Small intestine (tissue), 7 donors: ENCODE measurements around the gene CYGB. TPM values are rescaled to one million over a fixed set of nuclear protein-coding genes. Genes with fewer than 3 reads are reported as not detected.
"Not testable (repeated sequence)": the region's sequence is repeated elsewhere in the genome, so short reads cannot be mapped to it uniquely, and the experiment has no call there.

ENCODE experiments used
- DNase-seq, 2 donors: peaks; one replicate each; pipeline versions ENCODE4 v3.0.0 to v3.0.0-alpha.2; 2013
- FAIRE-seq: peaks from 2 replicates; lab custom pipeline; 2012; peaks lifted over from hg19 to GRCh38; lab: Jason Lieb, UNC
- H3K27ac ChIP-seq, 3 donors: one replicate each; pipeline ENCODE4 v1.5.1; 2013; ENCODE audit warnings: low read length in 2 of 3, mild to moderate bottlenecking in 2 of 3, control low read depth in 1 of 3, inconsistent platforms in 1 of 3, low read depth in 1 of 3, moderate library complexity in 1 of 3
- H3K27me3 ChIP-seq, 3 donors: one replicate each; pipeline ENCODE4 v1.6.1; 2013; ENCODE audit warnings: low read length in 3 of 3, inconsistent platforms in 1 of 3; ENCODE audit not compliant: control insufficient read depth in 3 of 3, insufficient read depth in 3 of 3
- H3K36me3 ChIP-seq, 3 donors: one replicate each; pipeline ENCODE4 v1.6.1; 2013; ENCODE audit warnings: low read length in 3 of 3, inconsistent platforms in 1 of 3, low read depth in 1 of 3, mild to moderate bottlenecking in 1 of 3, moderate library complexity in 1 of 3; ENCODE audit not compliant: control insufficient read depth in 3 of 3, insufficient read depth in 2 of 3
- H3K4me1 ChIP-seq, 3 donors: one replicate each; pipeline ENCODE4 v1.6.1; 2013; ENCODE audit warnings: low read length in 2 of 3, inconsistent platforms in 1 of 3, low read depth in 1 of 3, mild to moderate bottlenecking in 1 of 3, moderate library complexity in 1 of 3; ENCODE audit not compliant: control insufficient read depth in 3 of 3, insufficient read depth in 2 of 3
- H3K4me3 ChIP-seq, 3 donors: one replicate each; pipeline ENCODE4 v1.5.1; 2013; ENCODE audit warnings: low read length in 3 of 3, control low read depth in 1 of 3, inconsistent platforms in 1 of 3, low read depth in 1 of 3, mild to moderate bottlenecking in 1 of 3, moderate library complexity in 1 of 3
- H3K9me3 ChIP-seq, 2 donors: one replicate each; pipeline ENCODE4 v1.6.1; 2013; ENCODE audit warnings: low read depth in 1 of 2, low read length in 1 of 2; ENCODE audit not compliant: control insufficient read depth in 2 of 2, insufficient read depth in 1 of 2
- WGBS, 3 donors: extraction: QIAGEN DNeasy Blood & Tissue Kit; methylation state at CpG; one replicate each; pipeline ENCODE4 v1.1.7; 2013; 5-methylcytosine and 5-hydroxymethylcytosine counted together
- polyA plus RNA-seq, 4 donors: library from polyadenylated mRNA; stranded (reverse) in 3 of 4; unstranded in 1 of 4; fragments of 200-250 nt in 3 of 4; fragments of 120-200 nt in 1 of 4; gene quantifications; one replicate each; pipeline versions ENCODE4 v1.2.1 to v1.2.3, GENCODE V29; 2013
- donor health status: healthy with polysubstance abuse.
- donor health status: control.
- donor health status: control.
- donor health status: Bipolar disorder and iron deficiency.
- donor health status: healthy.

Gene CYGB
- polyA plus RNA-seq, 4 donors = 1.1 to 35.4 (median 12.0) TPM

GRCh38 chr17:76512366-76513305 lies 24.9 kb downstream of the CYGB start:
- H3K27me3 ChIP-seq = peaks cover 0 to 3% (median 0%) of the 10 kb centered on the region in 3 donors
- H3K36me3 ChIP-seq = no peaks in the 10 kb centered on the region
- FAIRE-seq (no peak), DNase-seq (no peak)
- no peaks in the 10 kb centered on the region for H3K9me3 ChIP-seq
- H3K4me1 ChIP-seq = no peaks in the 10 kb centered on the region
- 71 to 80% (median 76%) methylated on average over 22 of the region's 22 CpGs for WGBS, 3 donors
- peak overlapping the region in 1 of 3 donors; percentile 56 for H3K27ac ChIP-seq
- H3K4me3 ChIP-seq = no peak overlapping the region

GRCh38 chr17:76511668-76512365 lies 25.7 kb downstream of the CYGB start:
- no peak for DNase-seq
- WGBS, 3 donors = 71 to 78% (median 74%) methylated on average over 13 of the region's 13 CpGs
- FAIRE-seq = no peak
- no peaks in the 10 kb centered on the region for H3K9me3 ChIP-seq
- peak overlapping the region in 1 of 3 donors; percentile 56 for H3K27ac ChIP-seq
- no peaks in the 10 kb centered on the region for H3K36me3 ChIP-seq
- no peak overlapping the region for H3K4me3 ChIP-seq
- H3K27me3 ChIP-seq = peaks cover 0 to 3% (median 0%) of the 10 kb centered on the region in 3 donors
- H3K4me1 ChIP-seq = peaks cover 0 to 3% (median 0%) of the 10 kb centered on the region in 3 donors

- Histone ChIP-seq H3K9me3 (no peaks in the 10 kb centered on the region), H3K4me1 (peaks cover 0 to 11% (median 0%) of the 10 kb centered on the region in 3 donors), H3K27ac (no peak overlapping the region), H3K4me3 (no peak overlapping the region), H3K36me3 (no peaks in the 10 kb centered on the region), H3K27me3 (peaks cover 0 to 3% (median 0%) of the 10 kb centered on the region in 3 donors)
- DNase-seq (no peak), FAIRE-seq (no peak)
- 15 to 30% (median 27%) methylated on average over 9 of the region's 9 CpGs for WGBS, 3 donors
Observed at GRCh38 chr17:76510831-76511244, 26.7 kb downstream of the CYGB start.

- not testable (repeated sequence) for DNase-seq, H3K27me3 ChIP-seq, FAIRE-seq, H3K27ac ChIP-seq, H3K4me3 ChIP-seq, H3K9me3 ChIP-seq, H3K36me3 ChIP-seq
- H3K4me1 ChIP-seq = peaks cover 0 to 11% (median 0%) of the 10 kb centered on the region in 3 donors
- WGBS, 3 donors = 72 to 83% (median 79%) methylated on average over 14 of the region's 14 CpGs
Observed at GRCh38 chr17:76508472-76509063, 28.9 kb downstream of the CYGB start.

GRCh38 chr17:76506408-76507345 lies 30.8 kb downstream of the CYGB start:
- DNase-seq (peak; percentile 77 to 89), FAIRE-seq (no peak)
- Histone ChIP-seq H3K4me1 (peaks cover 0 to 20% (median 3%) of the 10 kb centered on the region in 3 donors), H3K27me3 (no peaks in the 10 kb centered on the region), H3K9me3 (no peaks in the 10 kb centered on the region), H3K36me3 (no peaks in the 10 kb centered on the region), H3K27ac (no peak overlapping the region), H3K4me3 (no peak overlapping the region)
- WGBS, 3 donors = 14 to 25% (median 19%) methylated on average over 24 of the region's 24 CpGs

- H3K27me3 ChIP-seq = no peaks in the 10 kb centered on the region
- no peak overlapping the region for H3K4me3 ChIP-seq
- DNase-seq = no peak
- no peak for FAIRE-seq
- no peaks in the 10 kb centered on the region for H3K9me3 ChIP-seq
- H3K27ac ChIP-seq = no peak overlapping the region
- peaks cover 9 to 34% (median 14%) of the 10 kb centered on the region in 3 donors for H3K4me1 ChIP-seq
- 60 to 83% (median 68%) methylated on average over 7 of the region's 7 CpGs for WGBS, 3 donors
- no peaks in the 10 kb centered on the region for H3K36me3 ChIP-seq
Observed at GRCh38 chr17:76504117-76504516, 33.4 kb downstream of the CYGB start.

- FAIRE-seq = no peak
- peak overlapping the region in 1 of 3 donors; percentile 70 for H3K27ac ChIP-seq
- peaks cover 0 to 4% (median 0%) of the 10 kb centered on the region in 3 donors for H3K36me3 ChIP-seq
- H3K4me3 ChIP-seq = no peak overlapping the region
- peaks cover 9 to 50% (median 18%) of the 10 kb centered on the region in 3 donors for H3K4me1 ChIP-seq
- H3K9me3 ChIP-seq = no peaks in the 10 kb centered on the region
- H3K27me3 ChIP-seq = no peaks in the 10 kb centered on the region
- 59 to 76% (median 62%) methylated on average over 8 of the region's 8 CpGs for WGBS, 3 donors
- no peak for DNase-seq
Observed at GRCh38 chr17:76502341-76503211, 34.9 kb downstream of the CYGB start.
